NCI-H345 (cell line): ENCODE data around the gene TCEANC2.
"Not testable (repeated sequence)": the region's sequence is repeated elsewhere in the genome, so short reads cannot be mapped to it uniquely, and the experiment has no call there.

Experiments
- DNase-seq: peaks from one replicate; lab custom pipeline; 2025; lab: John Stamatoyannopoulos, UW

Gene TCEANC2

DNA sequence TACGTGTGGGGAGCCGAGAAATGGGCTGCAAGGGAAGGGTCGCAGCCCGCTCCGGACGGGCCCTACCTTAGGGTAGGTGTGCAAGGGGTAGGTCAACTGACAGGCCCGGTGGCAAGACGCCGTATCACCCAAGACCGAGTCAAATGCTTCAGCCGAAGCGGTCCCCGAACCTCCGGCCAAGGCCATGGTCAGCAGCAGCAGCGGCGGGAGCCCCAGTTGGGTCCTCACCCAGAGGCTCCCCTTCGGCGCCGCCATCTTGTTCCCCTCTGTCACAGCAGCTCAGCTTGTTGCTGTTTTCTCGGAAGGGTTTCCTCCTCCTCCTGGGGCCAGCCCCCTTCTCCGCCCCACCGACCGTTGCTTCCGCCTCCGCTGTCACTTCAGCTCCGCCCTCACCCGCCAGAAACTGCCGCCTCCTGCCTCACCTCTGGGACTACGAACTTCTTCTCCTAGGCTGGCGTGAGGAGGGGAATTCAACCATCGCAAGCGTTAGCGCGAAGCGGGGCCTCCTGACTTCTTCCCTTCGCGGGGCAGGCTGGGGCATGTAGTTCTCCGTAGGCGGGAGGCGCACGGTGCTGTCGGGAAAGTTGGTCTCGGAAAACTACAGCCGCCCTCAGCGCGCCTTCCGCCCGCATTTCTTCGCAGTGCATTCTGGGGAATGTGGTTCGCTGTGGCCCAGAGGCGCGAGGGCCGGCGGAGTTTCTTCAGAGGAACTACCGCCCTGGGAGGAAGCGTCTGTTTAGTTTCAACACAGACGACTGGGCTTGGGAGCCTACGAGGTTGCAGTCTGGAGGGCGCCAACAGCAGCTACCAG is at the start of gene TCEANC2, which contains the start of gene TMEM59:
Gene TCEANC2 (plus strand): TSS at position 675 of the 811 bp plus-strand sequence. CDS start 815 bp downstream, outside the sequence.
Gene TMEM59 (minus strand): TSS at position 271 of the 811 bp plus-strand sequence. CDS start 16 bp downstream, at position 255.
- peak; percentile 98 for DNase-seq

DNA sequence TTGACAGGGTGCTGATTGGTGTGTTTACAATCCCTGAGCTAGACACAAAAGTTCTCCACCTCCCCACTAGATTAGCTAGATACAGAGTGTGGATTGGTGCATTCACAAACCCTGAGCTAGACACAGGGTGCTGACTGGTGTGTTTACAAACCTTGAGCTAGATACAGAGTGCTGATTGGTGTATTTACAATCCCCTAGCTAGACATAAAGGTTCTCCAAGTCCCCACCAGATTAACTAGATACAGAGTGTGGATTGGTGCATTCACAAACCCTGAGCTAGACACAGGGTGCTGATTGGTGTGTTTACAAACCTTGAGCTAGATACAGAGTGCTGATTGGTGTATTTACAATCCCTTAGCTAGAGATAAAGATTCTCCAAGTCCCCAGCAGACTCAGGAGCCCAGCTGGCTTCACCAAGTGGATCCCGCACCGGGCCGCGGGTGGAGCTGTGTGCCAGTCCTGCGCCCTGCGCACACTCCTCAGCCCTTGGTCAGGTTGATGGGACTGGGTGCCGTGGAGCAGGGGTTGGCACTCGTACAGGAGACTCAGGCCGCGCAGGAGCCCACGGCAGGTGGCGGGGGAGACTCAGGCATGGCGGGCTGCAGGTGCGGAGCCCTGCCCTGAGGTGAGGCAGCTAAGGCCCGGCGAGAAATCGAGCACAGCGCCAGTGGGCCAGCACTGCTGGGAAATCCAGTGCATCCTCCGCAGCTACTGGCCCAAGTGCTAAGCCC is 49.5 kb upstream of the TCEANC2 start:
- not testable (repeated sequence) for DNase-seq

DNA sequence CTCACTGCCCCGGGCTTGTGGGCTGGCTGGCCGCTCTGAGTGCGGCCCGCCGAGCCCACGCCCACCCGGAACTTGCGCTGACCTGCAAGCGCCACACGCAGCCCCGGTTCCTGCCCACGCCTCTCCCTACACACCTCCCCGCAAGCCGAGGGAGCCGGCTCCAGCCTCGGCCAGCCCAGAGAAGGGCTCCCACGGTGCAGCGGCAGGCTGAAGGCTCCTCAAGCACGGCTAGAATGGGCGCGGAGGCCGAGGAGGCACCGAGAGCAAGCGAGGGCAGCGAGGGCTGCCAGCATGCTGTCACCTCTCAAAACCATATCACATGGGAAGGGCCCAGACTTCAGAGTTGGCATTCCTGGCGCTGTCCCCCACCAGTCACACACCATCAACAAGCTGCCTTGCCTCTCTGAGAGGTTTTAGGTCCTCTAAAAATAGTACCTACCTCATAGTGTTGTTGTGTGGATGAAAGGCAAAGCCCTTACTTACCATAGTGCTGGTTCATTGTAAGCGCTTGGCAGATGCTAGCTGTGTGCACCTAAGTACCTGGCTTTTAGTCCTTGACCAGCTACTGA is 48.8 kb upstream of the TCEANC2 start:
- no peak for DNase-seq

DNA sequence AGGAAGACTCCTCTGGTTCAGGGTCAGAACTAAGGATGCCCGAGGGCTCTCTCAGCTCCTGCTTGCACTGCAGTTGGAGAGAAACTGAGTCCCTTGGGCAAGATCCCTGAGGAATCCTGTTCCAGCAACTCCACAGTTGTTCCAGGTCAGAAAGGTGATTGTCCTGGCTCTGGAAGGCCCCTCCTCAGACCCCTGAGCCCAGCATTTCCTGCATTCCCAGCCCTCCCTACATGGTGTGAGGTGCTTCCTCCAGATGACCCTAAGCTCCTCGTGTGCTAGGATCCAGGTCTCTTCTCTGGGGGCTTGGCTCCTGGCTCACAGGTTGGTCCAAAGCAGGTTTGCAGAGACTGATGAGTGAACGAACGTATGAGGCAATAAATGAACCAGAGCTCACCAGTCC is 46.9 kb upstream of the TCEANC2 start:
- no peak for DNase-seq

DNA sequence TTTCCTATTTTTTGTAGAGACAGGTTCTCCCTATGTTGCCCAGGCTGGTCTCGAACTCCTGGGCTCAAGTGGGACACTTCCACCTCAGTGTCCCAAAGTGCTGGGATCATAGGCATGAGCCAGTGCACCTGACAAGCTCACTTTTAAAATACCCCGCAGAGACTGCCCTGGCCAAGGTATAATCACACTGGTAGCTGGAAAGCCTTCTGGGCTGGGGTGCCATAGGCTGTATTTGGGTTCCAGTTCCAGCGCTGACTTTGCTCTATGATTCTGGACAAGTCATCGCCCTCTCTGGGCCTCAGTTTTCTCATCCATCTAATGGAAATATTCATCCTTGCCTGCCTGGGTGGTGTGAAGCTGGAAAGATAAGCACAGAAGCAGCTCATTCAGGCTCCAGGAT is 45.8 kb upstream of the TCEANC2 start:
- no peak for DNase-seq

DNA sequence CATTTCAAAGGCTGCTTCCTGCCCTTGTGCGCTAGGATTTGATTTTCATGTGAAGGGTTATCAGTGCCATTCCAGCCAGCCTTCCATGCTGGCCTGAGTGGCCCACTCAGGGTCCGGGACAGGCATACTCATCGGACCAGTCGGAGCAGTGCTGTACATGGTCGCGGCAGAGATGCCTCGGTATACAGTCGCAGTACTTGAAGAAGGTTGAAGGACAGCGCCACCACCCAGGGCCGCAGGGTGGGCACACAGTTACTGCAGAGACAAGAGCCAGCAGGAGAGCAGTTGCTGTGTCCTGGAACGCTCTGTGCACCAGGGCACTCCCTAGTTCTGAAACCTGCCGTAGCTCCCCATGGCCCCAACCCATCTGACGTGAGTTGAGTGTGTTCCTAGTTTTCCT is 44.5 kb upstream of the TCEANC2 start:
- no peak for DNase-seq

DNA sequence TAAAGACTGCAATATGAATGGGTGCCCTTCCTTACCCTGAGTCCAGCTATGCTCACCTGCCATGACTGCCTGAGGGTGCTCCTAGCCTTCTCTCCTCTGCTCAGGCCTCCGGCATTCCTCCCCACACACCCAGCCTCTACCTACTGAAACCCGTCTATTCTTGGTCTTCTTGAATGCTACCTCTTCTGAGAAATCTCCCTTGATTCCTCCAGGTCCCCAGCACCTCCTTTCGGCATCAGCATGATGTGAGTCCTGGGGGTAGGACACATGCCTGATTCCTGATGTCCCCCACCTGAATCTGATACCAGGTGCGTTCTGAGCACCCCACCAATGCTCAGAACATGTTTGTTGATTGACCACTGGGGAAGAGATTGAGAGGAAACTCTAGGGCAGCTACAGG is 44.0 kb upstream of the TCEANC2 start:
- DNase-seq = no peak

DNA sequence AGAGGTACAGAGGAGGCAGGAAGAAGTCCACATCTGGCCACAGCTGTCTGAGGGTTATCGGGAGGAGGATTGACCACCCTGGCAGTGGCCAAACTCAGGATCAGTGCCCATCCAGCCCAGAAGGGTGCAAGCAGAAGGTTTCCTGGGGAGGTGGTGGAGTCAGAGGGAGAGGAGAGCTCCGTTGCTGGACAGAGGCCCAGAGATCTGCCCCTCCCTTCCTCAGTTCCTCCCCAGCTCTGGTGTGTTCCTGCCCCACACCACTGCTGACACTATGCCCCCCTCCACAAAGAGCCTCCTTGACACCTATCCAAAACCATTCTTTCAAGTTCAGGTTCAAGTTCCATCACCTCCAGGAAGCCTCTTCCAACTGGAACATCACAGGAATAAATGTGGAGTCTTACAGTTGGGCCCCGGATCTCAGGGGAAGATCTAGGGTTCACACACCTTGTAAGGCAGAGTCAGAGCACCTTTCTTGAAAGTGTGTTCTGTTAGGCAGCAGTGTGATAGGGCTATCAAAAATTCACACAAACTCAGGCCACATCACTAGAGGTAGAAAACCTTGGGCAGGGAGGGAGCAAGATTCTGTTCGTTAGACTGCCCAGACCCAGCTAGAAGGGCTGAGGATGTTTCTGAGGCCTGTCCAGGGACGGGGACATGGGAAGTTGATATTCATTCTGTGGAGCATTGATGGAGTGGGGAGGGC is 42.8 kb upstream of the TCEANC2 start:
- no peak for DNase-seq

DNA sequence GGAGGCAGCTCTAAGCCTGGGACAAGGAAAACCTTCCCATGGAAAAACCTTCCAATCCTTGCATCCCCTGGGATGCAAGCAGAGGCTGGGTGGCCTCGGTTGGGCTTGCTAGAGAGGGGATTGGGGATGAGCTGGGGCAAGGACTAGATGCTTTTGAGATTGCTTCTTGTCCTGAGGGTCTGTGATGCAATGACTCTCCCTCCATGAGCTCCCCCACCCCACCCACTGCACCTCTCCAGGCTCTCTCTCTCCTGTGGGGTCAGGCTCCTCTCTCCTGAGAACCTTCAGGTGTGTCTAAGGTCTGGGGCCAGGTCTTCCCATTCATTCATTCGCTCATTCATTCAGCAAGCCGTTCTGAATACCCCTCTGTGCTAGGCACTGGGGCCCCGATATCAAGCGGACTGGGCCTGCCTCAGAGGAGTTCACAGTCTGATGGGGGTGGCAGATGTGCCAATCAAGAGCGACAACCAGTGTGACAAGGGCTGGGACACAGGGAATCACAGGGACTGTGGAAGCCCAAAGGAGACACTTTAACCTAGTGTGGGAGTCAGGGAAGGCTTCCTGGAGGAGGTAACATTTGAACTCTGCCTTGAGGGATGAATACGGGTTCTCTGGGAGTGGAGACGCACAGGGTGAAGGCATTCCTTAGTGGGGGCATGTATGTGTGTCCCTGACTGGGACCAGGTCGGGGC is 41.9 kb upstream of the TCEANC2 start:
- DNase-seq = no peak

DNA sequence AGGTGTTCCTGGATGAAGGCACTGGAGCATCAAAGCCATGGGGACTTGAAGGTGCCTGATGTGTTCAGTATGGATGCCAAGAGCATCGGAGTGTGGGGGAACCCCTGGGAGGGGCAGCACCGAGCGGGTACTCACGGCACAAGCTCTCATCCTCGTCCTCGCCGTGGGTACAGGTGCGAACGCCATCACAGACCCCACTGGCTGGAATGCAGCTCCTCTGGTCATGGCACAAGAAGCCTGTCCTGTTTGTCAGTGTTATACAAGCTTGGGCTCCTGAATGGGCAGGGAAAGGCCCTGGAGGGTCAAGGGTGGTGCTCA is 41.4 kb upstream of the TCEANC2 start:
- no peak for DNase-seq

DNA sequence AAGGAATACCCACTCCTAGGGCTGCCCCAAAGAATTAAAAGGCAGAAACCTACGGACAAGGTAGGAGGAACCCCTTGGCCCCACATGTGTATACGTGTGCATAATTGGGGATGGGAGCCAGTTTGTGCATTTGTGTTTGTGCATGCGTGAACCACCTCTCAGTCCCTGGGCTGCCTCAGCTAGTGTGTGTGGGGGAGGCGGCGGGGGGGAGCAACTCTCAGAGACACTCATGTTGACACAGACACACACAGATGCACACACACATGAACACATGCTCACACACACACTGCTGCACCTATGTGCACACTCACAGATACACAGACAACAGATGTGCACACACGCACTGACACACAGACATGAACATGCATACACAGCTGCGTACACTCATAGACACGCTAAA is 40.5 kb upstream of the TCEANC2 start:
- DNase-seq = no peak

DNA sequence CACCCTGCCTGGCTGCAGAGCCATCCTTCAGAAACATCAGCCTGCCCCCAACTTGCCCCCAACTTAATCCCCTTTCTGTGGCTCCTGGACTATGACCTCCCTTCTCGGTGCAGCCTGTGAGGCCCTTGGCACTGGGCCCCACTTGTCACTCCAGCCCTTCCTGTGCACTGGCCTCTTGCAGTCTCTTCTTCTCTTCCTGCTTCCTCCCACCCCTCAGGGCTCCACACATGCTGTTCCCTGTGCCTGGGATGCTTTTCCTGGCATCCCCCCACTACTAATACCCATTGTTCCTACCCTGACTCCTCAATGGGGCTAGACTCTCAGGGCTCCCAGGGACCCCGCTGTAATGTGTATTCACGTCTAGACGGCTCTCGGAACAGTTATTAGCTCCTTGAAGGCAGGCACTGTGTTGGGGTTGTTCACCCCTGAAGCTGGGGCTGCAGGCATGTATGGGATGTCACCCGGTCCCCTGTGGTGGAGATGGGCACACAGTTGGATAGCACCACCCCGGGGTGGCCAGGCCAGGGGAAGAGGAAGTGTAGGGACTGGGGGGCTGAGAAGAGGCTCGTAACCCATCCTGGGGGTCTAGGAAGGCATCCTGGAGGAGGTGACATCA is 39.9 kb upstream of the TCEANC2 start:
- DNase-seq = no peak

DNA sequence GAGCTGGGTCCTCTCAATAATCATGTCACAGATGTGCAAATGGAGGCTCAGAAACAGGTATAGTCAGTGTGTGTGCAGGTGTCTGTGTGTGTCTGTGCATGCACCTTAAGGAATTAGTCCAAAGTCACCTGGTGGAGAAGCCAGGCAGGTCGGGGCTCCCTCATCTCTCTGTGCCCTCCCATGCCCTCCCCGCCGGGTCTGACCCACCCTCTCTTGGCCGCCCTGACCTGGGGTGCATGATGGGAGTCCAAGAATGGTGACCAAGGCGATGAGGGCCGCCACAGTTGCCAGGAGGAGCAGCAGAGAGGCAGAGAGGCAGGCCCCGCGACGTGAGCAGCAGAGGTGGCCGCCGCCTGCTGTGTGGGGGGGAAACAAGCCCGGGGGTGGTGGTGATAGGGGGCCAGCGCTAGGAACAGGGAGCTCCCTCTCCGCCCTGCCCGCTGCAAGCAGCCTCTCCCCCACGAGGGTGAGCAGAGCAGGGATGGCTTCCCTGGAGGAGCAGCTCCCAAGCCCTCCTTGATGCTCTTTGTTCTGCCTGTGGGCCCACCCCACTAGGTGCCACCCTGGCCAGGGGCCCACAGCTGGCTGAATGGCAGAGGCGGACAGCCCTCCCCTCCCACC is 39.3 kb upstream of the TCEANC2 start:
- no peak for DNase-seq

DNA sequence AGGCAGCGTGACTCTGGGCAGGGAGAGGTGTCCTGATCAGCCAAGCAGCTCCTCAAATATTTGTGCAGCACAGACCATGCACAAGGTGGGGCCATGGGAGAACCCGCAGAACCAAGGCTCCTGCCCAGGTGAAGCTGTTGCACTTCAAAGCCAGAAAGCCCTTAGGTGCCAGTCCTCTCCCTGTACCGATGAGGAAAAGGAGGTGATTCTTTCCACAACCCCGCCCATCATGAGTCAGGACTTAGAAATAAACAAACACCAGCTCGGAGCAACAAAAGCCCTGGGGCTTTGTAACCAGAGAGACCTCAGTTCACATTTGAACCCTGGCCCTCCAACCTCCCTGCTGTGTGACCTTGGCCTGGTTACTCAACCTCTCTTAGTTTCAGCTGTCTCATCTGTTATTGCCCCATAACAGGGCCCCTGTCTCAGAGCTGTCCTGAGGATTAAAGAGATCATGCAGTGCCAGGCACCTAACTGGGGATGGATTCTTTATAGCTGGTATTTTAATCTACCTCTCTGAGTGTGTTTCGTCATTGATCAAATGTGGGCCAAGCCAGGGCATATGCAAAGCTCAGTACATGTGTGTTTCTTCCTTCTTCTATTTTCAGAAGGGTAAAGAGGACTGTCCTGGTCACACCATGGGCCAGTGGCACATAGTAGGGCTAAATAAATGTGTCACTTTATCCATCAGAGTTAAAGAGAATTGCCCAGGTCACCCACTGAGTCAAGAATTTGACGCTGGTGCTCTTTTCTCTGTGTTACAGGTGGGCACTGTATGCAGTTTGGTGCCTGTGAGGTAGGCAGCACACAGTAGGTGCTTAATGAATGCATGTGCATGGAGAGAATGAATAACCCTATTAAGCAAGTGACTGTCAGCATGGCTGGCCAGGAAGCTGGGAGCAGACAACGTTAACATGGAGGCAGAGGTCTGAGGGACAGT is 36.8 kb upstream of the TCEANC2 start:
- peak; percentile 34 for DNase-seq

DNA sequence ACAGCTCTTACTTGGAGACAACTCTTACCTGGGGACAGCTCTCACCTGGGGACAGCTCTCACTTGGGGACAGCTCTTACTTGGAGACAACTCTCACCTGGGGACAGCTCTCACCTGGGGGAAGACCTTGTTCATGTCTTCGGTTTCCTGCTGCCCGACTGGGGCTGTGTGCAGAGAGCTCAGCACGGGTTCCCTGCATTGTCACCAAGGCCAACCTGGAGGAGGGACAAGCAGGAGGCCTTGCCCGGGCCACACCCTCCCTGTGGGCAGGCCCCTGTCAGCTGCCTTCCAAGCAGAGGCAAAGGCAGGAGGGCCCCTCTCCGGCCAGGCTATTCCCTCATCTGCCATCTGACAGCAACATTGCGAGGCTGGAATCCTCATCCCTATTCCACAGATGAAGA is 35.4 kb upstream of the TCEANC2 start, which contains the start of gene LDLRAD1:
Gene LDLRAD1 (minus strand): TSS at position 208 of the 400 bp plus-strand sequence. CDS start 74 bp downstream, at position 134.
- no peak for DNase-seq

DNA sequence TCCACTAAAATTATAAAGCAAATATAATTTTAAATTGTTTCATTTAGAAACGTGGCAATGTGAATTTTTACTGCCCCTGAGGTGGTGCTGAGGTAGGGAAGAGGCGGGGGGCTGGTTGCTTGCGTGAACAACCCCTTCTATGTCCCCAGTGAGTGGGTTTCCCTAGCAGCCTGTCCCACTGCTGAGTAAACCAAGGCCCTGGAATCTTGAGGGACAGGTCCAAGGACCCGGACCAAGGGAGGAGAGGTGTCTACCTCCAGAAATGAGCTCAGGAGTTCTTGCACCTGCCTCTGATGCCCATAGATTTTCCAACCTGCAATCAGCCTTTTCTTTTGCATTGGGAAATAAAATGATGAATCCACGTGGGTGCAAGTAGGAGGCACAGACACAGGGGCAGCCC is 34.8 kb upstream of the TCEANC2 start:
- DNase-seq = no peak

DNA sequence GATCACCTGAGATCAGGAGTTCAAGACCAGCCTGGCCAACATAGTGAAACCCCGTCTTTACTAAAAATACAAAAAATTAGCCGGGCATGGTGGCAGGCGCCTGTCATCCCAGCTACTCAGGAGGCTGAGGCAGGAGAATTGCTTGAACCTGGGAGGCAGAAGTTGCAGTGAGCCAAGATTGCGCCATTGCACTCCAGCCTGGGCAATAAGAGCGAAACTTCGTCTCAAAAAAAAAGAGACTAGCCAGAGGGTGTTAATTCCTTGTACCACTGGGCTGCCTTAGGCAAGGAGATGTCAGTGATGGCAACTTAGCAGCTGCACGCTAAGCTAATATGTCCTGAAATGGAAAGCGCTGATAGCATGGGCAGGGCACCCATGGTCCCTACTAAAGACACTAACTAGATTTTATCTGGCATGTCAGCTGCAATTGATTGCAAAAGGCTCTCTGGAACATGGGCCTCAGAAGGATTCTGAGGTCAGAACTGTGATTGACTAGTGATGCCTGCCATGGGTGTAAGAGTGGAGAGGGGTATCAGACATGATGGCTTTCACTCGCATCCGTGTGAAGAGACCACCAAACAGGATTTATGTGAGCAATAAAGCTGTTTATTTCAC is 33.7 kb upstream of the TCEANC2 start:
- DNase-seq = not testable (repeated sequence)

DNA sequence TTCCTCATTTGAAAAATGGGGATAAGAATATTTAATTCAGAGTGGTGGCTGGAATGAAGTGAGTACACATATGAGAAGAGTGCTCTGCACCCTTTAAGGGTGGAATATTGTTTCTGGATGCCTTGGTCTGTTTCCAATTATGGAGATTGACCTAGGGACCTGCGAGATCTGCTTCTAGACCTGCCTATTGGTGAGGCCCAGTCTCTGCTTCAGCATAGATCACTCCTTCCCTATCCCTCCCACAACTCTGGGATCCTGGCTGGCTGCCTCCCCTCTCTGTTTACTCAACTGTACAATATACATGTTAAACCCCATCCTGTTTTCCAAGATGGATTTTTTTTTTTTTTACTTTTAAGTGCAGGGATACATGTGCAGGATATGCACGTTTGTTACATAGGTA is 29.1 kb upstream of the TCEANC2 start:
- no peak for DNase-seq

DNA sequence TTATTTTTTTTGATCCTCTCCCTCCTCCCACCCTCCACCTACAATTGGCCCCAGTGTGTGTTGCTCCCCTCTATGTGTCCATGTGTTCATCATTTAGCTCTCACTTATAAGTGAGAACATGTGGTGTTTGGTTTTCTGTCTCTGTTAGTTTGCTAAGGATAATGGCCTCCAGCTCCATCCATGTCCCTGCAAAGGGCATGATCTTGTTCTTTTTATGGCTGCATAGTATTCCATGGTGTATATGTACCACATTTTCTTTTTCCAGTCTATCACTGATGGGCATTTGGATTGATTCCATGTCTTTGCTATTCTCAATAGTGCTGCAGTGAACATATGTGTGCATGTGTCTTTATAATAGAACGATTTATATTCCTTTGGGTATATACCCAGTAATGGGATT is 28.6 kb upstream of the TCEANC2 start:
- not testable (repeated sequence) for DNase-seq
